NOMO-1 (cell line): ENCODE results near the gene CTNNBL1.

Experiments
- DNase-seq, 2 experiments: peaks; one replicate each; lab custom pipeline; 2025; ENCODE audit not compliant: unreplicated experiment in 2 of 2; lab: John Stamatoyannopoulos, UW

CTNNBL1 gene

DNA sequence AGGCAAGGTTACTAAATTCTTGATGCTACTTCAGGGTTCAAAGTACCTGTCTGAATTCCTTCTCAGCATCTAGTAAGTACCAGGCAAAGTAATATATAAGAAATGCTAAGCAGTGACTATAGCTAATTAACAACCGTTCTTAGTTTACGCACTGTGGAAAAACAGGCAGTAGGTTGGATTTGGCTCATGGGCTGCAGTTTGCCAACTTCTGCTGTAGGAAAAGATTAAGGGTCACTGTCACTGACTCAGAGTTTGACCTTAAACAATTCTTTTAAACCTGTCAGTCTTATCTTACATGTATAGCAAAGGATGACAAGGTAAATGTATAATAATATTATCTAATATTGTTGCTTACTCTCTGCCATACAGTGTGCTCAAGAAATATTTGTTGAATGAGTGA, 42.3 kb downstream of the CTNNBL1 start:
- DNase-seq, result no peak

DNA sequence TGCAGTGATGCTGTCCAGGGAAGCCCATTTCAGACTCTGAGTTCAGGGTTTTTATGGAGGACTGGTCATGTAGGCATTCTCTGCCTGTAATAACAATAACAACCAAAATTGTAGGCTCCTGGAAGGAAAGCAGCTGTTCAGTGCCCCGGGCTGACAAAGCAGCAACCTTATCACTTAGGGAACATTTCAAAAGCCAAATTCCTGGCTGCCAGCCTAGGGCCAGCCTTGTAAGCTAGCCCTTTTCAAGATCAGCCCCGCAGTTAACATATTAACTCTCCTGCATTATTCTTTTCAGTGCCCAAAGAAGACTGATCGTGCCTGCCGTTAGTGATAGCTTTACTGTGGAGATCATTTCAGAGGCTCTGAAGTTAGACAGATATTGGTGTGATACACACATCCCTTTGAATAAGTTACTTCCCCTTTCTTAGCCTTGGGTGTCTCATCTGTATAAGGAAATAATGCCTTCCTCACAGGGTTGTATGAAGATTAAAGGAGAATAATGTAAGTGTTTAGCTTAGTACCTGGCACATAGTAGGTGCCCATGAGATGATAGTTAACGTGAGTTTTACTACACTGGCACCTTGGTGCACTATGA, 44.1 kb downstream of the CTNNBL1 start:
- peak in 1 of 2 experiments; percentile 38 for DNase-seq

DNA sequence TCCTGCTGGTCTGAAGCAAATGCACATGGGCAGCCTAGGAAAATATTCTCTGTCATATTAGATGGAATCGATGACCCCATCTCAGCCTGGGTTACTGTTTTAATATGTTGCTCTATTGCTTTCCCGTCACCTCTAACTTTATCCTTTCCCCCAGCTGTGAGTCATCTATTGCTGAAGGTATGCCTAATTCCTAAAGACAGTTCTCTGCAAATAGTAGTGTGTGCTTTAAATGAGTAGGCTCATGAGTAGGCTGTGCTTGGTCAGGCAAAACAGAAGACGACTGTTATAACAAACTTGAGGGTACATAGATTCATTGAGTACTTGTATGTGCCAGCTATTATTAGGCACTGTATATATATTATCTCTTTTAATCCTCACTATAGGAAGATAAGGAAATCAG, 47.2 kb downstream of the CTNNBL1 start:
- DNase-seq, result no peak

DNA sequence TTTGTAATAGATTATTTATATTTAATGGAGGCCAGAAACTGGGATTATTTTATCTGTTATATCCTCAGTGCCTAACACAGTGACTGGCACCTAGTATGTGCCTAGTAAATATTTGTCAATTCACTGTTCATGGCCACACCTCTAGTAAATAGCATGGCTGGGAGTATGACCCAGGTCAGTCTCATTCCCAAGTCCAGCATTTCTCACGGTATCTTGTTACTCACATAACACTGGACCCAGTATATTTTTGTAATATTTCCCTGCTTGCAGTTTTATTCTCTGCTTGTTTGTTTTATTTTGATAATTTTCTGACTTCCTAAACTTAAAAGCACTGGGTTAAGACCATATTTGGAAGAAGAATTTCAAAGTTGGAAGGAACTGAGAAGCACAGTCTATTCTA, 47.7 kb downstream of the CTNNBL1 start:
- no peak for DNase-seq

DNA sequence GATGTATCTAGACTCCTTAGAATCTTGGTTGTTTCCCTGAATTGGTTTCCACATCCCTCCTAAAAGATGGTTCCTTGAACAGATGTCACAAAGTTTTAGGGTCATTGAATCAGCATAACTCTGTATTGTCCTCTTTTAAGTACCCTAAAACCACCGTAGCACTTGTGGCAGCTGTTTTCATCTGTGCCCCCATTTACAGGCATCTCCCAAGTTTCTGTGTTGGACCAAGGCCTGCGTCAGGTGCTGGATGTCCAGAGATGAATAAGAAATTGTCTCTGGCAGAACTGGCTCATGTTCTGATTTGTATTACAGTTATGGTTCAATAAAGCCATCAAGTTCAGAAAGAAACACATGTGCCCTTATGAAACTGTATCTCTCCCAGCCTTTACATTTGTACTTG, 48.3 kb downstream of the CTNNBL1 start:
- no peak for DNase-seq

DNA sequence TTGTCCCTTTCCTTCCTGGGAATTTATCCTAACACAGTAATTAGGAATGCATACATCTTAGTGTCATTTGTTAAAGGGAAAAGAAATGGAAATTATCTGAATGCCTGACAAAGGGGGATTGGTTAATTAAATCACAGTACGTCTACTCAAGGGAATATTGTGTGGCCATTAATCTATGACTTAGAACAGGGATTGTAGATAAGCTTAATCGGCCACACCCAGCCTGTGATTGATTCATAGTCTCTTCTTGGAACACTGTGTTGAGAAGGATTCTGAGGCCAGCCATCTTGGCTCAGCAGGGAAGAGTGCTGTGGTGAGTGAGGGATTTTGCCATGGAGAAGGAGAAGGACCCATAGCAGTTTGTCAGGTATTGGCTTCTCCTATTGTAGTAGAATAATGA, 50.5 kb downstream of the CTNNBL1 start:
- DNase-seq, result no peak

DNA sequence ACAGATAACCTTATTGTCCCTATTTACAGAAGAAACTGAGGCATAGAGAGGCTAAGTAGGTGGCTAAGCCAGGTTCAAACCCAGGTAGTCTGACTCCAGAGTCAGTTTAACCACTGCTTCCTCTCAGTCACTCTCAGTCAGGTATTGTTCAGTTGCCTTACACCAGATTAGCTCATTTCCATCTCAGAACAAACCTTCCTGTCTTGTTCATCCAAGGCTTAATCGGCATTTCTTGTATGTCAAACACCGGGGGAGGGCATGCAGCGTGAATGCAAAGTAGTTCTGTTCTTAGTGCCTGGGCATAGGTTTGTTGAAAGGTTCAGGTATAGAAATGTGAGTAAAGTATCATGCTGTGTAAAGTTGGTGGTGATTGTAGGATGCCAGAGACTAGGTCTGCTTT, 51.7 kb downstream of the CTNNBL1 start:
- no peak for DNase-seq

DNA sequence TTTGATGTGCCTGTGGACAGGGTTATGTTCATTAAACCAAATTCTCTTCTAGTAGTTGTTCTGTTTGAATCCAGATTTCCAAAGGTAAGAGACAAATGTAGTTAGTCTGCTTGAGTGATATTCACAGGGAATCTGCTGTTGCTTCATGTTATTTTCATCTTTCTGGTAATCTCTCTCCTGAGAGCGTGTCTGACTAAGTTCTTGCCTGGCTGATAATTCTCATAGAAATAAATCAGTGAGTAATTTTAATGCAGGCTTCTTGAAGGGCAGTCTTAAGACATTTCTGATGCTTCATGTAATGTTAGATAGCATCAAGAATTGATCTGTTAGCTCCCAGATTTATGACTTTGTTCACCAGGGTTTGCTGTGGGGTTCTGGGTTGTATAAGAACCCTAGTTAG, 54.2 kb downstream of the CTNNBL1 start:
- DNase-seq, result no peak

DNA sequence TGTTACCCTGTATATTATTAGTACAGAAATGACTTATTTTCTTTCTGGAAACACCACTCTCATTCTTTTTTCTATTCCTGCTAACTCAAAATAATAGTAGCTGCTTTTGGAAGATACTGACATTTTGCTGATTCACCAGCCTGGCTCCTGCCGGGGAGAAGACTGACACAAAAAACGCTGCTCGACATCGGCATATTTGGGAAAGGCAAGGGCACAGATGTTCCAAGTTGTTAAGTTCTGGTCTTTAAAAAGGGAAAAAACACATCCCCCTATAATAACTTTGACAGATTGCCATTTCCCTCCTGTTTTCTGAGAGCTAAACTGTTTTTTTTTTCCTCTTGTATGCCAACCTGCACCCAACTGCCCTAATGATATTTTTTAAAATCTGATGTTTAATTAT, 55.4 kb downstream of the CTNNBL1 start:
- no peak for DNase-seq

DNA sequence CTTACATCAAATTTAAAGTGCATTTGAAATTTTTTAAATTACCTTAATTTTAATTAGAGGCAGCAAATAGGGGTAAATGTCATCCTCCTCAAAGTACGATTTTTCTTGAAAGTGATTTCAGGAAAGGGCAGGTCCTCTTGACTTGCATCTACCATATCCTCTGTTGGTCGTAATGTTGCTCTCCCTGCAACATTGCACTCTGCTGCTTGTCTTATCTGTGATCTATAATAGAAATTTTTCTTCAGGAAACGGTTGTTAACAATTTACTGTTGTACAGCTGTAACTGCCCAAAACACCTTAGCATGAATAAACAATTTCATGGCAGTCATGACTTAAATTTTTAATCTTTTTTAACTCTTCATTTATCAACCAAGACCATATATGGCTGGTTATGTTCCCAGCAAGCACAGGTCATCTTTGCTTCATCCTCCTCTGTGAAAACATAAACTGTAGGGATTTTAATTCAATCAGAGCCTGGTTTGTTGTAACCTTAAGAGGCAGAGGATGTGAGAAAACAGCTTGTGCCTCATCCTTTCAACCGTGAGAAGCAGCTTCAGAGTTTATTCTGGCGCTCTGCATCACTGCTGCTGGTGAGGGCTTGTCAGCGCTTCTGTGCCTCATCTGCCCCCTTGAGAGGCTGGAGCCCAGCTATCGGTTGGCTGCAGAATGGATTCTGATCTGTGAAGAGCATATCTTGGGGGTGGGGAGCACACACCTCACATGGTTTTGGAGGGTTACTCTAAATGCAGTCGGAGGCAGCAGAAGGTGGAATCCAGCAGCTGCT, 56.0 kb downstream of the CTNNBL1 start:
- DNase-seq, result no peak

DNA sequence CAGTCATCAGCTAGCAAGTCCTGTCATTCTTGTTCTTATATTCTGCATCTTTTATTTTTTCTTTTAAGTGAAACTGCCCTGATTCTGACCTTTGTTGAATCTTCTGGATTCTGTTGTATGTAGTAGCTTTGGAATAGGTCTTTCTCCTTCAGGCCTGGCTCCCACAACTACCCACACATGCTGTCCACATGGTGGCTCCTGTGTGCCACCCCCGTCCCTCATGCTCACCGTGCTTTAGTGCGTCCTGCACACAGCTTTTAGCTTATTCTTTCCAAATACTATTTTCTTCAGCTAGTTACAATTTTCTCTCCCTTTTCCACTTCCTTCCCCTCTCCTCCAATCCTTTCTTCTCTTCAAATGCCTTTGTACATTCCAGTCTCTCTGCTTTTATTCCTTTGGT, 61.8 kb downstream of the CTNNBL1 start:
- DNase-seq, result no peak

DNA sequence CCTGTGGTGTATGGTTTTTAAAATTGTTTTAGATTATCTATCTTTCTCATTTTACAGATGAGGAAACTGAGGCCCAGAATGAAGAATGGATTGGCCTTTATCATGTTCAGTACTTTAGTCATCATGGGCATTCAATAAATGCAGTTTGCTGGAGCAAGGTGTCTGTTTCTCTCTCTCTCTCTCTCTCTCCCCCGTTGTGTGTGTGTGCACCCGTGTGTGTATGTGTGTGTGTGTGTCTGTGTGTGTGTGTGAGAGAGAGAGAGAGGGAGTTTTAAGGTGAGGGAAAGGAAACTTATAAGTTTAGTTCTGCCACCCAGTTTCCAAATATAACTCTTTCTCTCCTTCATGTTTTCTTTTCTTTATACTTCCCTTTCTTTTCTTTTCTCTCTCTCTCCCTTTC, 62.4 kb downstream of the CTNNBL1 start:
- no peak for DNase-seq

DNA sequence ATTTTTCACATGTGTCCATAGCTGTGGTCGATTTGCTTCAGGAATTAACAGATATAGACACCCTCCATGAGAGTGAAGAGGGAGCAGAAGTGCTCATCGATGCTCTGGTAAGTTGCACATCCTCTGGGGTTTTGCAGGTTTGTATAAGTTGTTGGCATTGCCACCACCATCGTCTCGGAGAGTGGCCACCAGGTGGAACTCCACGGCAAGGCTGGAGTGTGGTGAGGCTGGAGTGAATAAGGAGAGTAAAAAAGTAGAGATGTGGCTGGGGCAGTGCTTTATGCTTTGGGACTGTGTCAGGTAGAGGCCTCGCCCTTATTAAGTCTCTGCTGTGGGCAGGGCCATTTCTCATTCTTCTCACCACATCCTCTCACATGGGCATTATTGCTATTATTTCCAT, 63.7 kb downstream of the CTNNBL1 start:
- DNase-seq, result no peak

DNA sequence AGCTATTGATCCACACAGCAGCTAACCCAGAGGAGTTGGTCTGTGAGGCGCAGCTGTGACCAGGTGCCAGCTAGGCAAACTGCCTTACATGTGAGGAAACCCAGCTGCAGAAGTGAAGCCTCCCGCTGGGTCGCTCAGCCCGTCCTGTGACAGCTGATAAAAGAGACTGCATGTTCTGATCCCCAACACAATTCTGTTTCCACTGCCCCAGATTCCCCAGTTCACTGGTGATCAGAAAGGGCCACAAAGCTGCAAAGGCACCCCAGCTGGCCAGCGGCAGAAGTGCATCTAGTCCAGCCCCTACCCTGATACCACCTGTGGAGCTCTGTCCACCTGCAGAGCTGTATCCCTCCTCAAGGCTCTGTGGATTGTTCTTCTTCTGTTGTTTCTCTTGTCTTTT, 64.5 kb downstream of the CTNNBL1 start:
- no peak for DNase-seq

DNA sequence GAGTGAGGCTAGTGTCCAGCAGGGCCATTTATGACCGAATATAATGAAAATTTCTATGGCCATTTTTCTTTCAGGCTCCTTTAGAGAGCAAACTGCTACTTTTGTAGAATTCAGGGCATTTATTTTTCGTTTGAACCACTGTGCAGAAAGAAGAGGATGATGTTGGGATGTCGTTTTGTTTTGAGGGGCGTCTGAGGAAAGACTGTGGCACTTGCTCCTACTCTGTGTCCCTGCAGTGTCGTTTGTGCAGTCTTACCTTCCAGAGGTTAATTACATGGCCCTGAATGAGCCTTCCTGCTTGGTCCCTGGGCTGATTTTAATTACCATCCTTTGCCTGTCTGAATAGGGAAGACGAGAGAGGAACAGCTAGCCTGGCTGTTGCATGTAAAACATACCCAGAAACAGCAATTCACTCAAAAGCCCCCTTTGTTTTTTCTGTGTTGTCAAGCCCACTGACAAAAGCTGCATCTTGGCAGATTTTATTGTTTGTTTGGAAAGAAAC, 65.3 kb downstream of the CTNNBL1 start:
- no peak for DNase-seq

DNA sequence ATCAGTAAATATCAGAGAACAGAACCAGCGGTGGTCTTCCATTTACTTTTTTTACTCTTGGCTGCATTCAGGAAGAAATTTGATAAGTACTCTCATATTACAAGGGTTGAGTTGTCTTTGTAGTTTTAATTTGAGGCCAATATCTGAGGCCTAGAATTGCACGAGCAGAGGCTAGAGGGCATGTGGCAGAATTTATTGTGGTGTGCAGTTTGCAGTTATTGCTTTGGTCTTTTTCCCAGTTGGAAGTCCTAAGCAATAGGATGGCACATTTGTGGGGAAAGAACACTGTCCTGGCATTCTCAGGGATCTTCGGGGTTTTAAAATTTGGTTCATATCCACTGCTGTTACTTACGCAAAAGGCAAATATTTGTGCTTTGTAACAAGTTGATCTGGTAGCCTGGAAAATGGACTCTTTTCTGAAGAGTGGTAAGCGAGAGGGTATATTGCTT, 66.0 kb downstream of the CTNNBL1 start:
- no peak for DNase-seq

DNA sequence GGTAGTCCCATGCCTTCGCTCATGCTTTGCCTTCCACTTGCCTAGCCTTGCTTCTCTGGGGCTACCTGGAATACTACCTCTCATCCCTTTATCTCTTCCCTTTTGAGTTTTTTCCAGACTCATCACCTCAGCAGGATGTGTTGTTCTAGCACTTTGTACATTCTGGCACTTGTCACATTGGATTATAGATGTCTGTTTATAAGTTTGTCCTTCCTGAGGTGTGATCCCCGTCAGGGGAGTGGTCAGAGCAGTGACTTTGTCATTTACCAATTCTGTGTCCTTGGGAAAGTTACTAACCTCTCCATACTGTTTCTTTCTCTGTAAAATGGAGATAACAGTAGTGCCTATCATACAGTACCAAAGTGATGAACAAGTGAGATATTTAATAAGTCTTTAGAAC, 66.5 kb downstream of the CTNNBL1 start:
- DNase-seq, result no peak

DNA sequence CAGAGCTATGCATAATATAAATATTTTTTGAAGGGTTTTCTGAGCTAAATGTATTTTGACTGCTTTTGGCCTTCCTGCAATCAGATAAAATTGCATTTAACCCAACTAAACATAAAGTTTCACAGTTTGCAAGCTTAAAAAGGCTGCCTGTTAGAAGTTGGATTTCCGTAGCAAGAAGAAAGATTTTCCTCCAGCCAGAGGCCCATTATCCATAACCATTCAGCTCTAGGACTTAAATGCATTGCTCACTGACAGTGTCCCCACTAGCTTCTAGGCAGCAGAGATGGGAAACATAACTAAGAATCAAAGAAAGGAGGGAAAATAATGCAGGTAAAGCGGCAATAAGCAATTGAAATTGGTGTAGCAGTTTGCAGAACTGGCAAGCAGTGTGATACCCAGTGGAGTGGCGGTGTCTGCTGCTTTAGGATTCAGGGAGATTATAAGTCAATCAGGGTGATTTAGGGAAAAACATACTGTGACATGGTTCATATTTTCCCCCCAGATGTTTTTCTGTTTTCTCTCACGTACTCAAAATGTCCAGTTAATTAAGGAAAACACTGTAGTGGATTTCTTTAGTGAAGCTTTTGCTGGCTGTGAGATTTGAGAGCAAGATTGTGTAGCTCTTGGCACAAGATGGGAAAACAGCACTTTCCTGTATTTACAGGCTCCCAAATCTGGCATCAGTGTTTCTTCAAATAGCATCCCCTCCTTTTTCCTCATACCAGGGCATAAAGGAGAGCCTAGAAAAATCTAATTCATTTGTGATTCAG, 69.1 kb downstream of the CTNNBL1 start:
- no peak for DNase-seq

DNA sequence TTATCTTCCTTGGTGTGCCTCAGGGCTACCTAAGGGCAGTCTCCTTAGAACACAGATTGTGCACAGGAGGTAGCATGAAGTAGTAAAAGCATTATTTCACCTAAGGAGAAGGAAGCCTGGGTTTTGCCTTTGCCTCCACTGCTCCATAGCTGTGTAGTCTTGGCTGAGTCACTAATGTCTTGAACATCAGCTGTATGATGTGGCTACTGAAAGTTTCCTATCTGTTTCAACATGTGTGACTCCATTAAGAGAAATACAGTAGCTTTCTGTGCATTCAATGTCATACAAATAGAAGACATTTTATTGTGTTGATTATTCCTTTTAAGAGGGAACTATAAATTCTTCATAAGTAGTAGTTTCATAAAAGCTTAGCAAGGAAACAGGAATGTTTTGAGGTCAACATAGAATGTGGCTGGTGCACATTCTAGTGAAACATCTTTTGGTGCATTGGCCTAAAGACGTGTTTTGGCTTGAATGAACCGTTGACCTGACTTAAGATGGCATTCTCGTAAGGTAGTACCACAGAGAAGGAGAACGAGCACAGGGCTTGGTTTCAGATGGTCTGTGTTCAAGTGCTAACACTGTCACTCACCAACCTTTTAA, 70.6 kb downstream of the CTNNBL1 start:
- DNase-seq, result no peak

DNA sequence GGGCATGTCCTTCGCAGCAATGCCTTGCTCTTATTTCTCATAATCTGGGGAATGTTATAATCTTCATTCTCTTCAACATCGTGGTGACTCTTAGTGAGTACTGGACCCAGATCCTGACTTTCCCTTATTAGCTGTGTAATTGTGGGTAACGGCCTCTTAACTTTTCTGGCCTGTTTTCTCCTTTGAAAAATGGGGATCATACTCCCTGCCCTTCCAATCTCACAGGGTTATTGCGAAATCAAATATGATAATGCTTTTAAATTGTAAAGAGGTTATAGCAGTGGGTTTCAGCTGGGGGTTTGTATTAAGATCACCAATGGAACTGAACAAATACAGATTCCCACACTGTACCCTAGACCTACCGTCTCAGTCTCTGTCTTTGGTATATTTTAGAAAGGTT, 77.1 kb downstream of the CTNNBL1 start:
- no peak for DNase-seq

DNA sequence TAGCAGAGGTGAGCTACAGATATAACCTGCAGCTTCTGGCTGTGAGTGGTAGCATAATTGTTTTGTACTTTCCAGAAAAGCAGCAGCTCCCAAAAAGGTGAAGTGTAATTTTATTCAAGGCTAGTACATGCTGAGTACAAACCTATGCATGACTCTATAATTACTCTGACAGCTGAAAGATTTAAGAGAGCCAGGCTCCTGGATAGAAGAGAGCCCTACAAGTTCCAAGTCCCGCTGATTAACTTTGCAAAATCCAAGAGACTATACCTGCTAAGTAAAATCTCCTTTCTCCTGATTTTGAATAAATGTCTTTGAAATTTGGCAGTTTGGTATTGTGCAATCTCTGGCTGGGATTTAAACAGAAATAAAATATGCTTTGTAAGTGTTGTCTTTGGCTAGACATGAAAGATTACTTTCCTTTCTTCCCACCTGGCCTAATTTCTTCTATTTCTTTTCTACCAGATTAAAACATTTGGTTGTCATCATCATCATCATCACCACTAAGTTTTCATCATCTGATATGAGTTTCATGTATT, 79.5 kb downstream of the CTNNBL1 start:
- DNase-seq, result no peak
